Vagina (tissue), 2 donors: ENCODE results near the gene KIF3B.

Experiments
- POLR2A ChIP-seq, 2 donors: fragments of 450-650 bp; IDR thresholded peaks; one replicate each; pipeline ENCODE4 v1.6.1; 2017; ENCODE audit warnings: antibody characterized with exemption in 2 of 2, mild to moderate bottlenecking in 2 of 2, moderate library complexity in 2 of 2
- POLR2AphosphoS5 ChIP-seq, 2 donors: sonication (generic); formaldehyde crosslinking; IDR thresholded peaks; one replicate each; pipeline ENCODE4 v1.9.0; 2017; ENCODE audit warnings: antibody characterized with exemption in 2 of 2, mild to moderate bottlenecking in 2 of 2, low read depth in 1 of 2; ENCODE audit not compliant: insufficient read depth in 1 of 2
- TF ChIP-seq, protein P1 (sequence below), 3 experiments: fragments of 450-650 bp in 2 of 3; fragments of 200-600 bp in 1 of 3; sonication (generic) in 1 of 3; IDR thresholded peaks; one replicate each; pipeline ENCODE4 v1.5.1; 2017 to 2019; ENCODE audit warnings: antibody characterized with exemption in 3 of 3, mild to moderate bottlenecking in 2 of 3, moderate library complexity in 2 of 3

DNA sequence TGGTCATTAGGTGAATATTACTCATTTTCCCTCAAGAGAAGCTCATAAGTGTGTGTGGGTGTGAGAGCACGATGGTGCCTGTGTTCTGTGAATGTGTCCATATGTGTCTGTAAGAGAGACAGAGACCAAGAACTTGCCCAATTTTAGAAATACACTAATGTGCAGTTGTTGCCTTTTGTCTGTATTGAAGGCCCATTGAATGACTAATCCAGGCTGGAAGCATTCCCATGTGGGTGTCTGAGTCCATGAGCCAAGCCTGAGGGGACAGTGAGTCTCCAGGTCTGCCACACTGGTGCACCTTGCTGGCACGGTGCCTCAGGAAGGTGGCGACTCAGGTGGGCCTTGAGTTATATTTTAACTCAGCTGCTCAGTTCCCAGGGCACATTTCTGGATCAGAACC lies 55.2 kb downstream of the KIF3B start:
- TF ChIP-seq POLR2A (IDR thresholded peaks at IDR 0.05), result no peak
- TF ChIP-seq, protein P1, sequence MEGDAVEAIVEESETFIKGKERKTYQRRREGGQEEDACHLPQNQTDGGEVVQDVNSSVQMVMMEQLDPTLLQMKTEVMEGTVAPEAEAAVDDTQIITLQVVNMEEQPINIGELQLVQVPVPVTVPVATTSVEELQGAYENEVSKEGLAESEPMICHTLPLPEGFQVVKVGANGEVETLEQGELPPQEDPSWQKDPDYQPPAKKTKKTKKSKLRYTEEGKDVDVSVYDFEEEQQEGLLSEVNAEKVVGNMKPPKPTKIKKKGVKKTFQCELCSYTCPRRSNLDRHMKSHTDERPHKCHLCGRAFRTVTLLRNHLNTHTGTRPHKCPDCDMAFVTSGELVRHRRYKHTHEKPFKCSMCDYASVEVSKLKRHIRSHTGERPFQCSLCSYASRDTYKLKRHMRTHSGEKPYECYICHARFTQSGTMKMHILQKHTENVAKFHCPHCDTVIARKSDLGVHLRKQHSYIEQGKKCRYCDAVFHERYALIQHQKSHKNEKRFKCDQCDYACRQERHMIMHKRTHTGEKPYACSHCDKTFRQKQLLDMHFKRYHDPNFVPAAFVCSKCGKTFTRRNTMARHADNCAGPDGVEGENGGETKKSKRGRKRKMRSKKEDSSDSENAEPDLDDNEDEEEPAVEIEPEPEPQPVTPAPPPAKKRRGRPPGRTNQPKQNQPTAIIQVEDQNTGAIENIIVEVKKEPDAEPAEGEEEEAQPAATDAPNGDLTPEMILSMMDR (IDR thresholded peaks at IDR 0.05), result no peak
- no peak for TF ChIP-seq POLR2AphosphoS5 (IDR thresholded peaks at IDR 0.05; ENCODE audit: insufficient read depth in 1 of 2, low read depth in 1 of 2)
